ENCODE results near the gene SHROOM4. TPM values are rescaled to one million over a fixed set of nuclear protein-coding genes. Genes with fewer than 3 reads are reported as not detected.

The SHROOM4 gene
- total and polyA plus RNA-seq, 4 donors = 0.62 to 2.3 (median 0.93) TPM

- Histone ChIP-seq H3K27ac (ENCODE audit: low read depth in 1 of 2, low read length in 2 of 2) (no peak overlapping the region), H3K27me3 (ENCODE audit: control insufficient read depth in 4 of 4, insufficient read depth in 4 of 4, low read length in 3 of 4) (no peaks in the 10 kb centered on the region), H3K9ac (ENCODE audit: low read depth in 1 of 2, low read length in 2 of 2) (no peak overlapping the region), H3K4me3 (ENCODE audit: low read depth in 1 of 3, low read length in 3 of 3) (no peak overlapping the region), H3K4me1 (ENCODE audit: control insufficient read depth in 4 of 4, insufficient read depth in 4 of 4, low read length in 3 of 4) (peaks cover 0 to 6% (median 0%) of the 10 kb centered on the region in 4 donors), H3K36me3 (ENCODE audit: control insufficient read depth in 4 of 4, insufficient read depth in 3 of 4, low read depth in 1 of 4, low read length in 3 of 4) (no peaks in the 10 kb centered on the region), H3K9me3 (ENCODE audit: control insufficient read depth in 4 of 4, low read length in 3 of 4) (no peaks in the 10 kb centered on the region)
- WGBS = 73% methylated on average over 6 of the region's 6 CpGs
- no peak for DNase-seq (ENCODE audit: low spot score)
- no peak for TF ChIP-seq SP1 (IDR thresholded peaks at IDR 0.05)
- TF ChIP-seq FOXA1 (IDR thresholded peaks at IDR 0.05) = no peak
- TF ChIP-seq REST (IDR thresholded peaks at IDR 0.05) = no peak
- TF ChIP-seq ZBTB33 (IDR thresholded peaks at IDR 0.05) = no peak
- TF ChIP-seq YY1 (IDR thresholded peaks at IDR 0.05) = no peak
- no peak for TF ChIP-seq JUND (IDR thresholded peaks at IDR 0.05)
- TF ChIP-seq TAF1 (conservative IDR thresholded peaks at IDR 0.05) = no peak
- TF ChIP-seq FOXA2 (IDR thresholded peaks at IDR 0.05) = no peak
- no peak for TF ChIP-seq NR2F2 (IDR thresholded peaks at IDR 0.05)
- no peak for TF ChIP-seq RXRA (IDR thresholded peaks at IDR 0.05)
These were observed 707 bp upstream of the SHROOM4 start for GRCh38 chrX:50814701-50815100.

GRCh38 chrX:50812995-50813842 is 775 bp downstream of the SHROOM4 start:
- Histone ChIP-seq H3K27ac (ENCODE audit: low read depth in 1 of 2, low read length in 2 of 2) (peak overlapping the region; percentile 25 to 64), H3K9ac (ENCODE audit: low read depth in 1 of 2, low read length in 2 of 2) (no peak overlapping the region), H3K36me3 (ENCODE audit: control insufficient read depth in 4 of 4, insufficient read depth in 3 of 4, low read depth in 1 of 4, low read length in 3 of 4) (no peaks in the 10 kb centered on the region), H3K27me3 (ENCODE audit: control insufficient read depth in 4 of 4, insufficient read depth in 4 of 4, low read length in 3 of 4) (no peaks in the 10 kb centered on the region), H3K4me1 (ENCODE audit: control insufficient read depth in 4 of 4, insufficient read depth in 4 of 4, low read length in 3 of 4) (peaks cover 0 to 6% (median 0%) of the 10 kb centered on the region in 4 donors), H3K9me3 (ENCODE audit: control insufficient read depth in 4 of 4, low read length in 3 of 4) (no peaks in the 10 kb centered on the region), H3K4me3 (ENCODE audit: low read depth in 1 of 3, low read length in 3 of 3) (peak overlapping the region; percentile 21 to 64 (median 50))
- peak; percentile 28 for DNase-seq (ENCODE audit: low spot score)
- TF ChIP-seq ZBTB33 (IDR thresholded peaks at IDR 0.05) = no peak
- TF ChIP-seq JUND (IDR thresholded peaks at IDR 0.05) = no peak
- TF ChIP-seq FOXA1 (IDR thresholded peaks at IDR 0.05) = no peak
- TF ChIP-seq CTCF (IDR thresholded peaks at IDR 0.05; ENCODE audit: low read depth, low read length, missing input control) = no peak
- no peak for TF ChIP-seq TAF1 (conservative IDR thresholded peaks at IDR 0.05)
- no peak for TF ChIP-seq RAD21 (IDR thresholded peaks at IDR 0.05)
- no peak for TF ChIP-seq FOXA2 (IDR thresholded peaks at IDR 0.05)
- TF ChIP-seq HNF4A (conservative IDR thresholded peaks at IDR 0.05) = no peak
- TF ChIP-seq ATF3 (IDR thresholded peaks at IDR 0.05) = no peak
- TF ChIP-seq NR2F2 (IDR thresholded peaks at IDR 0.05) = no peak
- no peak for TF ChIP-seq RXRA (IDR thresholded peaks at IDR 0.05)
- no peak for TF ChIP-seq EGR1 (IDR thresholded peaks at IDR 0.05; ENCODE audit: low read depth in 2 of 2)
- WGBS = 1% methylated on average over 59 of the region's 59 CpGs

Measured in liver (tissue), 9 donors.